ENCODE results near the gene TNIK.
"Not testable (repeated sequence)": the region's sequence is repeated elsewhere in the genome, so short reads cannot be mapped to it uniquely, and the experiment has no call there.

GRCh38 chr3:171382347-171382746, 77.9 kb downstream of the TNIK start:
- not testable (repeated sequence) for TF ChIP-seq CTCF (IDR thresholded peaks at IDR 0.05 in 8 of 11, conservative IDR thresholded peaks at IDR 0.05 in 3 of 11); POLR2A (IDR thresholded peaks at IDR 0.05)
